Spleen (tissue), 11 donors: ENCODE measurements around the gene NIPAL3. TPM values are rescaled to one million over a fixed set of nuclear protein-coding genes. Genes with fewer than 3 reads are reported as not detected.
A peak's percentile ranks its signal among the peaks of the same experiment; 100 is the strongest.
"Not testable (repeated sequence)": the region's sequence is repeated elsewhere in the genome, so short reads cannot be mapped to it uniquely, and the experiment has no call there.

Source experiments
- DNase-seq: peaks from one replicate; pipeline ENCODE4 v3.0.0-alpha.2; 2020
- H3K27ac ChIP-seq, 8 donors: fragments of 200-600 bp; sonication (generic) in 7 of 8; 1 replicate in 4 of 8; 2 replicates in 4 of 8; pipeline versions ENCODE4 v1.5.0 to v1.8.0; 2016 to 2021; ENCODE audit warnings: inconsistent platforms in 4 of 8, mild to moderate bottlenecking in 4 of 8, moderate library complexity in 1 of 8
- H3K27me3 ChIP-seq, 7 donors: fragments of 200-600 bp; sonication (generic) in 6 of 7; replicated peaks in 1 of 7; 1 replicate in 4 of 7; 2 replicates in 3 of 7; pipeline versions ENCODE4 v1.5.0 to v1.8.0; 2016 to 2021; ENCODE audit warnings: inconsistent platforms in 3 of 7, mild to moderate bottlenecking in 1 of 7
- H3K36me3 ChIP-seq, 6 donors: fragments of 200-600 bp; sonication (generic) in 5 of 6; 1 replicate in 4 of 6; 2 replicates in 2 of 6; pipeline versions ENCODE4 v1.5.0 to v1.8.0; 2016 to 2021; ENCODE audit warnings: inconsistent platforms in 2 of 6
- H3K4me1 ChIP-seq, 6 donors: fragments of 200-600 bp; sonication (generic) in 5 of 6; 1 replicate in 3 of 6; 2 replicates in 3 of 6; pipeline versions ENCODE4 v1.5.0 to v1.8.0; 2016 to 2021; ENCODE audit warnings: inconsistent platforms in 3 of 6
- H3K4me3 ChIP-seq, 8 donors: fragments of 200-600 bp; sonication (generic) in 7 of 8; 1 replicate in 4 of 8; 2 replicates in 4 of 8; pipeline versions ENCODE4 v1.5.0 to v1.8.0; 2016 to 2021; ENCODE audit warnings: inconsistent platforms in 4 of 8, mild to moderate bottlenecking in 4 of 8, moderate library complexity in 2 of 8
- H3K9me3 ChIP-seq, 8 donors: fragments of 200-600 bp; sonication (generic) in 7 of 8; 1 replicate in 4 of 8; 2 replicates in 4 of 8; pipeline versions ENCODE4 v1.5.0 to v1.8.0; 2016 to 2021; ENCODE audit warnings: inconsistent platforms in 4 of 8
- POLR2A ChIP-seq, 3 donors: fragments of 450-650 bp; IDR thresholded peaks; one replicate each; pipeline ENCODE4 v1.5.1; 2017; ENCODE audit warnings: antibody characterized with exemption in 3 of 3, mild to moderate bottlenecking in 1 of 3
- POLR2AphosphoS5 ChIP-seq, 3 donors: sonication (generic); formaldehyde crosslinking; IDR thresholded peaks; one replicate each; pipeline ENCODE4 v1.5.1; 2017; ENCODE audit warnings: antibody characterized with exemption in 3 of 3
- WGBS, 5 donors: extraction: QIAGEN DNeasy Blood & Tissue Kit in 3 of 5; methylation state at CpG; one replicate each; pipeline versions ENCODE4 v1.1.5 to v1.1.7; 2013 to 2018; 5-methylcytosine and 5-hydroxymethylcytosine counted together
- intact Hi-C: fragments of 100-400 bp; cut with DNase I; formaldehyde crosslinking; loops from one replicate; pipeline ENCODE4 v1.15.0; 2023; ENCODE audit warnings: low total_unique reads
- polyA plus RNA-seq, 3 donors: library from polyadenylated mRNA; stranded (reverse); fragments of 200-250 nt; gene quantifications; one replicate each; pipeline ENCODE4 v1.2.1, GENCODE V29; 2013
- total RNA-seq, 7 donors: library from RNA; depleted of rRNA in 3 of 7; stranded (reverse); fragments of >200 nt in 3 of 7; fragmentation: NEBNext Ultra II Directional in 4 of 7; extraction: Animal tissue kit (Norgen Biotek cat#: 25700) in 4 of 7; gene quantifications; one replicate each; pipeline versions ENCODE4 v1.1.0 to v1.2.1, GENCODE V29; 2016 to 2021
- TF ChIP-seq, protein P1 (sequence below), 11 experiments: fragments of 200-600 bp in 7 of 11; fragments of 450-650 bp in 4 of 11; sonication (generic) in 4 of 11; IDR thresholded peaks in 8 of 11; conservative IDR thresholded peaks in 3 of 11; 1 replicate in 7 of 11; 2 replicates in 4 of 11; pipeline versions ENCODE4 v1.4.0 to v1.8.0; 2016 to 2021; ENCODE audit warnings: antibody characterized with exemption in 11 of 11, inconsistent platforms in 4 of 11, mild to moderate bottlenecking in 1 of 11
- donor health status: healthy with polysubstance abuse.
- donor health status: DM: no; HTN: no; CAD: no; lungs with moderate emphysema.
- donor health status: DM: no; HTN: no; CAD: no.
- donor health status: Bipolar disorder and iron deficiency.
- donor health status: healthy.
- donor health status: DM: no; HTN: no; CAD: no.
- donor health status: DM: yes; HTN: yes; CAD: no.

NIPAL3 gene
- total and polyA plus RNA-seq, 10 donors = 5.3 to 49.2 (median 24.7) TPM

DNA sequence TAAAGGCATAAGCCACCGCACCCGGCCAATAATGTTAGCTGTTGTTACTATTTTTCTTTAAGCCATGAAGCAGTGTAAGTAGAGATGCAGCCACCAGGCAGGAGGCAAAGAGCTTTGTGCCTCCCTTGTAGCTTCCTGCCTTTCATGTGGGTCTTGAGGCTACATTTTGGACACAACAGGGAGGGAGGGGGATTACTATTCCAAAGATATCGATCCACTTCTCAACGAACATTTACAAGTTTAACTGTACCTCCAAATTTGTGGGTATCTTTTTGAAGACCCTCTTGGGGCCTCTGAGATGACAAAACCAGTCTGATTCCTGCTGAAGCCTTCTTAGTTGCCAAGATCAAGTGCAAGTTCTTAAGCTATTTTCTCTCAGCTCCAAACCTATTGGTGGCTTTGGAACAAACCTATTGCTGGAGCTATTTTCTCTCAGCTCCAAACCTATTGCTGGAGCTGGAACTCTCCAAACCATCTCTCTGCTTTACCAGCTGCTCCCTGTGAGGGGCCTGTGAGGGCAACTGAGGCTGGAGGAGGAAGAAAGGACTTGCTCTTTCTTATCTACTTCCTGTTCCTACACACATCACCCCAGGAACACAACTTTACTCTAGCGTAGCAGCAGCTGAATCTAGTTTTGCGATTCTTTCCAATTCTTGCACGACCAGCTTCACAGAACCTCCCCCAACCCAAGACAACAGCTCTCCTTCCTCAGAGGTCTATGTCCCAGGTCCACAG, 70.9 kb downstream of the NIPAL3 start:
- intact Hi-C loops = no loop called here
- Histone ChIP-seq H3K9me3 (peaks cover 0 to 9% (median 3%) of the 10 kb centered on the region in 8 donors), H3K36me3 (no peaks in the 10 kb centered on the region), H3K4me1 (peaks cover 0 to 24% (median 8%) of the 10 kb centered on the region in 6 donors), H3K27me3 (peaks cover 0 to 3% (median 0%) of the 10 kb centered on the region in 7 donors), H3K4me3 (no peak overlapping the region), H3K27ac (peak overlapping the region in 6 of 8 donors; percentile 21 to 50 (median 43))
- DNase-seq = no peak
- TF ChIP-seq POLR2A (IDR thresholded peaks at IDR 0.05) = no peak
- no peak for TF ChIP-seq POLR2AphosphoS5 (IDR thresholded peaks at IDR 0.05)
- TF ChIP-seq, protein P1, sequence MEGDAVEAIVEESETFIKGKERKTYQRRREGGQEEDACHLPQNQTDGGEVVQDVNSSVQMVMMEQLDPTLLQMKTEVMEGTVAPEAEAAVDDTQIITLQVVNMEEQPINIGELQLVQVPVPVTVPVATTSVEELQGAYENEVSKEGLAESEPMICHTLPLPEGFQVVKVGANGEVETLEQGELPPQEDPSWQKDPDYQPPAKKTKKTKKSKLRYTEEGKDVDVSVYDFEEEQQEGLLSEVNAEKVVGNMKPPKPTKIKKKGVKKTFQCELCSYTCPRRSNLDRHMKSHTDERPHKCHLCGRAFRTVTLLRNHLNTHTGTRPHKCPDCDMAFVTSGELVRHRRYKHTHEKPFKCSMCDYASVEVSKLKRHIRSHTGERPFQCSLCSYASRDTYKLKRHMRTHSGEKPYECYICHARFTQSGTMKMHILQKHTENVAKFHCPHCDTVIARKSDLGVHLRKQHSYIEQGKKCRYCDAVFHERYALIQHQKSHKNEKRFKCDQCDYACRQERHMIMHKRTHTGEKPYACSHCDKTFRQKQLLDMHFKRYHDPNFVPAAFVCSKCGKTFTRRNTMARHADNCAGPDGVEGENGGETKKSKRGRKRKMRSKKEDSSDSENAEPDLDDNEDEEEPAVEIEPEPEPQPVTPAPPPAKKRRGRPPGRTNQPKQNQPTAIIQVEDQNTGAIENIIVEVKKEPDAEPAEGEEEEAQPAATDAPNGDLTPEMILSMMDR (IDR thresholded peaks at IDR 0.05 in 8 of 11, conservative IDR thresholded peaks at IDR 0.05 in 3 of 11) = no peak
- WGBS, 5 donors = 61 to 73% (median 69%) methylated on average over 7 of the region's 7 CpGs

DNA sequence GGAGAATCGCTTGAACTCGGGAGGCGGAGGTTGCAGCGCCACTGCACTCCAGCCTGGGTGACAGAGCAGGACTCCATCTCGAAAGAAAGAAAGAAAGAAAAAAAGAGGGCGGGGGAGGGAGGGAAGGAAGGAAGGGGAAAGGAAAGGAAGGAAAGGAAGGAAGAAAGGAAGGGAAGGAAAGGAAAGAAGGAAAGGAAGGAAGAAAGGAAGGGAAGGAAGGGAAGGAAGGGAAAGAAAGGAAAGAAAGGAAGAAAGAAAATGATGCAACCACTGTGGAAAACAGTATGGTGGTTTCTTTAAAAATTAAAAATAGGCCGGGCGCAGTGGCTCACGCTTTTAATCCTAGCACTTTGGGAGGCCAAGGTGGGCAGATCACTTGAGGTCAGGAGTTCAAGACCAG, 71.9 kb downstream of the NIPAL3 start:
- Histone ChIP-seq H3K36me3 (no peaks in the 10 kb centered on the region), H3K9me3 (peaks cover 0 to 9% (median 3%) of the 10 kb centered on the region in 8 donors), H3K4me1 (peaks cover 0 to 15% (median 0%) of the 10 kb centered on the region in 6 donors), H3K4me3 (no peak overlapping the region), H3K27ac (no peak overlapping the region), H3K27me3 (peaks cover 0 to 3% (median 0%) of the 10 kb centered on the region in 7 donors)
- WGBS, 5 donors = 86 to 91% (median 89%) methylated on average over 9 of the region's 9 CpGs
- intact Hi-C loops = no loop called here
- no peak for DNase-seq
- TF ChIP-seq POLR2AphosphoS5 (IDR thresholded peaks at IDR 0.05) (no peak), POLR2A (IDR thresholded peaks at IDR 0.05) (no peak)
- TF ChIP-seq, protein P1 (IDR thresholded peaks at IDR 0.05 in 8 of 11, conservative IDR thresholded peaks at IDR 0.05 in 3 of 11) = no peak

DNA sequence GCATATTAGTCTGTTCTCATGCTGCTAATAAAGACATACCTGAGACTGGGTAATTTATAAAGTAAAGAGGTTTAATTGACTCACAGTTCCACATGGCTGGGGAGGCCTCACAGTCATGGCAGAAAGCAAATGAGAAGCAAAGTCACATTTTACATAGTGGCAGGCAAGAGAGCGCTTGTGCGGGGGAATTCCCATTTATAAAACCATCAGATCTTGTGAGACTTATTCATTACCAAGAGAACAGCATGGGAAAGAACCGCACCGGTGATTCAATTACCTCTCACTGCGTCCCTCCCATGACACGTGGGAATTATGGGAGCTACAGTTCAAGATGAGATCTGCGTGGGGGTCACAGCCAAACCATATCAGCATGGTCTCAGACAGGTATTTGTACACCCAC, 72.6 kb downstream of the NIPAL3 start:
- H3K4me1 ChIP-seq, H3K4me3 ChIP-seq, H3K27me3 ChIP-seq, intact Hi-C loops, H3K36me3 ChIP-seq, H3K9me3 ChIP-seq, H3K27ac ChIP-seq, DNase-seq: not testable (repeated sequence)
- WGBS, 5 donors = 68 to 87% (median 73%) methylated on average over 7 of the region's 7 CpGs

DNA sequence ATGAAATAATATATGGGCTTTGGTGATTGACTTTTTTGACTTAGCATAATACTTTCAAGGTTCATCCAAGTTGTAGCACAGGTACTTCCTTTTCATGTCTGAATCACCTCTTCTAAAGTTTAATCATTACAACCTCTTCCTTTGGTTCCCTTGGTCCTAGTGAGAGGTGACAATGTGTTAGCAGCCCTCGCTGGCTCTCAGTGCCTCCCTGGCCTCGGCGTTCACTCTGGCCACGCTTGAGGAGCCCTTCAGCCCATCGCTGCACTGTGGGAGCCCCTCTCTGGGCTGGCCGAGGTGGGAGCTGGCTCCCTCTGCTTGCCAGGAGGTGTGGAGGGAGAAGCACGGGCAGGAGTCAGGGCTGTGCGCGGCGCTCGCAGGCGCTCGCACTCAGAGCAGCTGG, 74.1 kb downstream of the NIPAL3 start:
- TF ChIP-seq, protein P1 (IDR thresholded peaks at IDR 0.05 in 8 of 11, conservative IDR thresholded peaks at IDR 0.05 in 3 of 11) = no peak
- TF ChIP-seq POLR2AphosphoS5 (IDR thresholded peaks at IDR 0.05) (no peak), POLR2A (IDR thresholded peaks at IDR 0.05) (no peak)
- H3K27ac ChIP-seq = no peak overlapping the region
- peaks cover 0 to 3% (median 0%) of the 10 kb centered on the region in 7 donors for H3K27me3 ChIP-seq
- no peak for DNase-seq
- no peak overlapping the region for H3K4me3 ChIP-seq
- 87 to 98% (median 96%) methylated on average over 10 to 13 of the region's 13 CpGs for WGBS, 5 donors
- no peaks in the 10 kb centered on the region for H3K36me3 ChIP-seq
- peaks cover 0 to 9% (median 3%) of the 10 kb centered on the region in 8 donors for H3K9me3 ChIP-seq
- intact Hi-C loops = no loop called here
- H3K4me1 ChIP-seq = peaks cover 0 to 8% (median 0%) of the 10 kb centered on the region in 6 donors
